ENCODE measurements around the gene SPRTN.

Gene SPRTN

GRCh38 chr1:231396643-231397042, 58.5 kb downstream of the SPRTN start:
- no peak overlapping the region for H3K4me3 ChIP-seq (replicated peaks; ENCODE audit: low read depth, low read length)
- no peaks in the 10 kb centered on the region for H3K36me3 ChIP-seq (ENCODE audit: control insufficient read depth, insufficient read depth, low read length)
- H3K27me3 ChIP-seq (replicated peaks; ENCODE audit: control insufficient read depth, insufficient read depth, low read length), result no peaks in the 10 kb centered on the region
- TF ChIP-seq CTCF (IDR thresholded peaks at IDR 0.05; ENCODE audit: insufficient read depth, low read length, poor library complexity, severe bottlenecking), result no peak
- no peak for DNase-seq (ENCODE audit: extremely low read depth, insufficient read length)

GRCh38 chr1:231397886-231398671, 60.0 kb downstream of the SPRTN start:
- no peaks in the 10 kb centered on the region for H3K36me3 ChIP-seq (ENCODE audit: control insufficient read depth, insufficient read depth, low read length)
- no peak for TF ChIP-seq CTCF (IDR thresholded peaks at IDR 0.05; ENCODE audit: insufficient read depth, low read length, poor library complexity, severe bottlenecking)
- DNase-seq (ENCODE audit: extremely low read depth, insufficient read length), result no peak
- no peaks in the 10 kb centered on the region for H3K27me3 ChIP-seq (replicated peaks; ENCODE audit: control insufficient read depth, insufficient read depth, low read length)
- H3K4me3 ChIP-seq (replicated peaks; ENCODE audit: low read depth, low read length), result no peak overlapping the region

- no peak overlapping the region for H3K4me3 ChIP-seq (replicated peaks; ENCODE audit: low read depth, low read length)
- no peak for DNase-seq (ENCODE audit: extremely low read depth, insufficient read length)
- H3K36me3 ChIP-seq (ENCODE audit: control insufficient read depth, insufficient read depth, low read length), result no peaks in the 10 kb centered on the region
- no peak for TF ChIP-seq CTCF (IDR thresholded peaks at IDR 0.05; ENCODE audit: insufficient read depth, low read length, poor library complexity, severe bottlenecking)
- no peaks in the 10 kb centered on the region for H3K27me3 ChIP-seq (replicated peaks; ENCODE audit: control insufficient read depth, insufficient read depth, low read length)
Observed at GRCh38 chr1:231401478-231401877, 63.4 kb downstream of the SPRTN start.

GRCh38 chr1:231404318-231404717, 66.2 kb downstream of the SPRTN start:
- Histone ChIP-seq H3K36me3 (ENCODE audit: control insufficient read depth, insufficient read depth, low read length) (no peaks in the 10 kb centered on the region; the same call in 1 of the 2 replicates), H3K27me3 (replicated peaks; ENCODE audit: control insufficient read depth, insufficient read depth, low read length) (no peaks in the 10 kb centered on the region)
- TF ChIP-seq CTCF (IDR thresholded peaks at IDR 0.05; ENCODE audit: insufficient read depth, low read length, poor library complexity, severe bottlenecking), result no peak

More at GRCh38 chr1:231404318-231404717, 66.2 kb downstream of the SPRTN start:
- DNase-seq (ENCODE audit: extremely low read depth, insufficient read length), result no peak
- no peak overlapping the region for H3K4me3 ChIP-seq (replicated peaks; ENCODE audit: low read depth, low read length)
